K562 (cell line): ENCODE results near the gene RNF167. TPM values are rescaled to one million over a fixed set of nuclear protein-coding genes. Genes with fewer than 3 reads are reported as not detected.
A peak's percentile ranks its signal among the peaks of the same experiment; 100 is the strongest.

Experiments
- CAMTA2 ChIP-seq: fragments of 250-450 bp; sonication (Bioruptor Pico); conservative IDR thresholded peaks from 2 replicates; pipeline ENCODE4 v1.5.1; 2022
- EGR1 ChIP-seq: fragments of 450-650 bp; conservative IDR thresholded peaks from 2 replicates; pipeline ENCODE4 v1.6.1; 2017; ENCODE audit warnings: mild to moderate bottlenecking
- FOXJ3 ChIP-seq: sonication (generic); formaldehyde crosslinking; IDR thresholded peaks from 2 replicates; pipeline ENCODE4 v1.4.0; 2020; ENCODE audit warnings: mild to moderate bottlenecking, missing genetic modification reagents
- IRF2 ChIP-seq: sonication (generic); formaldehyde crosslinking; IDR thresholded peaks from 2 replicates; pipeline ENCODE4 v1.8.1; 2022; ENCODE audit warnings: mild to moderate bottlenecking, missing genetic modification reagents
- PML ChIP-seq: IDR thresholded peaks from 2 replicates; pipeline ENCODE4 v1.6.1; 2012; ENCODE audit warnings: low read length, inconsistent platforms
- RBM14 ChIP-seq: fragments of 200-400 bp; formaldehyde crosslinking; IDR thresholded peaks from 2 replicates; pipeline ENCODE4 v1.6.1; 2018; ENCODE audit warnings: low read depth, mild to moderate bottlenecking, low read length, moderate library complexity, borderline replicate concordance; ENCODE audit not compliant: insufficient read depth
- TAF1 ChIP-seq: IDR thresholded peaks from 2 replicates; pipeline ENCODE4 v1.6.1; 2011; ENCODE audit warnings: mild to moderate bottlenecking, low read length, moderate library complexity; ENCODE audit not compliant: insufficient read depth, control insufficient read depth, severe bottlenecking; ENCODE audit errors: extremely low read depth
- TAF9B ChIP-seq: fragments of 450-650 bp; IDR thresholded peaks from 2 replicates; pipeline ENCODE4 v1.6.1; 2018; ENCODE audit warnings: mild to moderate bottlenecking; ENCODE audit not compliant: partially characterized antibody
- ZFX ChIP-seq: sonication (generic); formaldehyde crosslinking; IDR thresholded peaks from 2 replicates; pipeline ENCODE4 v1.8.0; 2022; ENCODE audit warnings: mild to moderate bottlenecking, missing genetic modification reagents, moderate library complexity
- ZNF318 ChIP-seq, 2 experiments: fragments of 450-650 bp; IDR thresholded peaks; 2 replicates each; pipeline ENCODE4 v1.6.1; 2016; ENCODE audit warnings: mild to moderate bottlenecking in 2 of 2, borderline replicate concordance in 1 of 2, low read depth in 1 of 2, moderate library complexity in 1 of 2
- ZNF584 ChIP-seq: fragments of 200-800 bp; sonication (Bioruptor generic); IDR thresholded peaks from 2 replicates; pipeline ENCODE4 v1.6.1; 2016; ENCODE audit warnings: low read depth, mild to moderate bottlenecking, missing genetic modification characterization, missing compliant biosample characterization
- ZSCAN32 ChIP-seq: fragments of 450-650 bp; formaldehyde crosslinking; IDR thresholded peaks from 2 replicates; pipeline ENCODE4 v1.4.0; 2020; ENCODE audit warnings: mild to moderate bottlenecking, moderate library complexity
- polyA plus RNA-seq, 8 experiments: library from polyadenylated mRNA; depleted of rRNA in 4 of 8; stranded (reverse) in 5 of 8; unstranded in 3 of 8; fragments of >200 nt; fragmentation: Nextera tagmentation in 2 of 8; fragmentation: Illumina TruSeq in 1 of 8; extraction: Ambion mirVana in 2 of 8; extraction: Trizol in 1 of 8; gene quantifications; 2 replicates each; pipeline versions ENCODE4 v1.2.1 to v1.2.3, GENCODE V29; 2011 to 2014; ENCODE audit warnings: inconsistent platforms in 1 of 8, missing spikeins in 1 of 8
- total RNA-seq, 7 experiments: library from RNA; depleted of rRNA in 6 of 7; stranded (reverse); fragments of >200 nt in 6 of 7; fragmentation: Illumina TruSeq in 2 of 7; extraction: Trizol in 2 of 7; gene quantifications; 2 replicates each; pipeline versions ENCODE4 v1.2.1 to v1.2.3, GENCODE V29; 2011 to 2021; ENCODE audit warnings: low replicate concordance in 1 of 7
- TF ChIP-seq, protein P1 (sequence below): fragments of 250-450 bp; sonication (Bioruptor Pico); IDR thresholded peaks from 2 replicates; pipeline ENCODE4 v1.5.0; 2022; ENCODE audit warnings: mild to moderate bottlenecking
- TF ChIP-seq, protein P2 (sequence below): fragments of 250-450 bp; sonication (Bioruptor Pico); IDR thresholded peaks from 2 replicates; pipeline ENCODE4 v1.5.0; 2021
- TF ChIP-seq, protein P3 (sequence below): sonication (generic); formaldehyde crosslinking; IDR thresholded peaks from 2 replicates; pipeline ENCODE4 v1.8.0; 2022; ENCODE audit warnings: mild to moderate bottlenecking, missing genetic modification reagents

Gene RNF167
- total and polyA plus RNA-seq, 9 of the 15 experiments (the other 6 are each of a cell fraction or from before 2014, with no cell fraction given) = 16.5 to 143 (median 45.5) TPM

DNA sequence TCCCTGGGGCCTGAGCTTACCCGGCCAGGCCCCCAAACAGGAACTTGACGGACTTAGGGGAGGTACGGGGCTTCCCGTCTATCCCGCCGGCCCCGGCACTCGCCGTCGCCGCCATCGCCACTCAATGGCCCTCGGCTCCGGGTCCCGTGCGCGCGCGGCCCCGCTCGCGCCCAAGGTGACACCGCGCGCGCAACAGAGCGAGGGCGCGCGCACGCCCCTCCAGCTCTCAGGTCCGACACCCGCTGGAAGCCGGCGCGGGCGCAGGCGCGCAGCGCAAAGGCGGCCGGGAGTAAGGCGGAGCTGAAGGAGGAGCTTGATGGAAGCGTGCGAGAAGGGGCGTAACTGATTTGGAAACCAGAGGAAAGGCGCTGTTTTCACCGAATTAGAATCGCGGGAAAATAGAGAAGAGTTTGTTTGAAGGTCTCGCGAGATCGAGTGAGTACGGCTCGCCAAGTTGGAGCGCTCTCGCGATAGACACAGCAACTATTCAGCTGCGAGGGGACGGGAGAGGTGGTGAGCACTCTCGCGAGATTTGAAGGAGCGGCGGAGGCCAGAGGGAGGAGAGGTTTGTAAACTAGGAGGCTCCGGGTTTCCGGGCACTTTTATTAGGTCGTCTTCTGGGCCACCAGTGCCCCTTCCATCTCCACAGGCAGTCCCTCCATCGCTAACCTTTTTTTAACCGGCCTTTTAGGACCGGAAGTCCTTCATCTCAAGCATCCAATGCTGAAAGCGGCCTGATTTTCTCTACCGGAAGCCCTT, at the start of gene RNF167, which contains the start of gene SLC25A11 (continued):
- TF ChIP-seq, protein P1, sequence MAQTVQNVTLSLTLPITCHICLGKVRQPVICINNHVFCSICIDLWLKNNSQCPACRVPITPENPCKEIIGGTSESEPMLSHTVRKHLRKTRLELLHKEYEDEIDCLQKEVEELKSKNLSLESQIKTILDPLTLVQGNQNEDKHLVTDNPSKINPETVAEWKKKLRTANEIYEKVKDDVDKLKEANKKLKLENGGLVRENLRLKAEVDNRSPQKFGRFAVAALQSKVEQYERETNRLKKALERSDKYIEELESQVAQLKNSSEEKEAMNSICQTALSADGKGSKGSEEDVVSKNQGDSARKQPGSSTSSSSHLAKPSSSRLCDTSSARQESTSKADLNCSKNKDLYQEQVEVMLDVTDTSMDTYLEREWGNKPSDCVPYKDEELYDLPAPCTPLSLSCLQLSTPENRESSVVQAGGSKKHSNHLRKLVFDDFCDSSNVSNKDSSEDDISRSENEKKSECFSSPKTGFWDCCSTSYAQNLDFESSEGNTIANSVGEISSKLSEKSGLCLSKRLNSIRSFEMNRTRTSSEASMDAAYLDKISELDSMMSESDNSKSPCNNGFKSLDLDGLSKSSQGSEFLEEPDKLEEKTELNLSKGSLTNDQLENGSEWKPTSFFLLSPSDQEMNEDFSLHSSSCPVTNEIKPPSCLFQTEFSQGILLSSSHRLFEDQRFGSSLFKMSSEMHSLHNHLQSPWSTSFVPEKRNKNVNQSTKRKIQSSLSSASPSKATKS (CRISPR knock-in tag) = no peak
- TF ChIP-seq TAF1 = peak; percentile 85
- no peak for TF ChIP-seq ZSCAN32 (CRISPR knock-in tag)
- TF ChIP-seq EGR1 = no peak
- TF ChIP-seq, protein P2, sequence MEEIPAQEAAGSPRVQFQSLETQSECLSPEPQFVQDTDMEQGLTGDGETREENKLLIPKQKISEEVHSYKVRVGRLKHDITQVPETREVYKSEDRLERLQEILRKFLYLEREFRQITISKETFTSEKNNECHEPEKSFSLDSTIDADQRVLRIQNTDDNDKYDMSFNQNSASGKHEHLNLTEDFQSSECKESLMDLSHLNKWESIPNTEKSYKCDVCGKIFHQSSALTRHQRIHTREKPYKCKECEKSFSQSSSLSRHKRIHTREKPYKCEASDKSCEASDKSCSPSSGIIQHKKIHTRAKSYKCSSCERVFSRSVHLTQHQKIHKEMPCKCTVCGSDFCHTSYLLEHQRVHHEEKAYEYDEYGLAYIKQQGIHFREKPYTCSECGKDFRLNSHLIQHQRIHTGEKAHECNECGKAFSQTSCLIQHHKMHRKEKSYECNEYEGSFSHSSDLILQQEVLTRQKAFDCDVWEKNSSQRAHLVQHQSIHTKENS = no peak
- TF ChIP-seq ZNF318 (IDR thresholded peaks at IDR 0.05; ENCODE audit: borderline replicate concordance in 1 of 2, low read depth in 1 of 2) = no peak
- TF ChIP-seq PML = 0 out of 2 replicates have a peak, but pooled peaks have one; percentile 9
- no peak for TF ChIP-seq IRF2 (CRISPR knock-in tag)
- no peak for TF ChIP-seq TAF9B
- TF ChIP-seq CAMTA2 (CRISPR knock-in tag) = no peak
- no peak for TF ChIP-seq ZNF584 (CRISPR knock-in tag)
- no peak for TF ChIP-seq FOXJ3 (CRISPR knock-in tag)
- TF ChIP-seq ZFX = peak; percentile 72
- TF ChIP-seq, protein P3, sequence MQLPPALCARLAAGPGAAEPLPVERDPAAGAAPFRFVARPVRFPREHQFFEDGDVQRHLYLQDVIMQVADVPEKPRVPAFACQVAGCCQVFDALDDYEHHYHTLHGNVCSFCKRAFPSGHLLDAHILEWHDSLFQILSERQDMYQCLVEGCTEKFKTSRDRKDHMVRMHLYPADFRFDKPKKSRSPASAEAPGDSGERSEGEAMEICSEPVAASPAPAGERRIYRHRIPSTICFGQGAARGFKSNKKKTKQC (CRISPR knock-in tag) = no peak; the same call in 1 of the 2 replicates
- no peak for TF ChIP-seq RBM14
